ENCODE results near the gene DNM3. TPM values are rescaled to one million over a fixed set of nuclear protein-coding genes. Genes with fewer than 3 reads are reported as not detected.

The DNM3 gene
- total RNA-seq, 1 experiment from 2014 or later, result 2.7 TPM

GRCh38 chr1:171796592-171796991 lies 44.7 kb upstream of the DNM3 start:
- Histone ChIP-seq H3K23me2 (ENCODE audit: insufficient read length, low read depth, low read length, poor library complexity, severe bottlenecking) (no peaks in the 10 kb centered on the region), H3K79me2 (ENCODE audit: insufficient read depth, low read length) (no peaks in the 10 kb centered on the region), H3K14ac (ENCODE audit: insufficient read depth, low read length) (no peak overlapping the region), H3K4ac (ENCODE audit: low read depth, low read length) (no peak overlapping the region), H3K56ac (ENCODE audit: insufficient read length, low read depth, low read length) (no peak overlapping the region), H4K8ac (replicated peaks; ENCODE audit: insufficient read length, low read depth, low read length) (no peak overlapping the region), H2AK5ac (ENCODE audit: insufficient read length, low read length) (no peak overlapping the region), H3K9me3 (ENCODE audit: control insufficient read depth, low read depth, low read length) (no peaks in the 10 kb centered on the region), H2BK5ac (ENCODE audit: insufficient read length, low read length) (no peak overlapping the region), H2BK20ac (ENCODE audit: low read depth, low read length, poor library complexity, severe bottlenecking) (no peak overlapping the region), H3K79me1 (ENCODE audit: insufficient read depth, low read depth, low read length, poor library complexity, severe bottlenecking) (no peaks in the 10 kb centered on the region), H4K20me1 (ENCODE audit: control insufficient read depth, insufficient read depth, insufficient read length) (no peaks in the 10 kb centered on the region), H4K91ac (ENCODE audit: insufficient read length, low read depth, low read length) (no peak overlapping the region), H3K27ac (ENCODE audit: insufficient read length, low read depth, low read length) (no peak overlapping the region), H3K9ac (ENCODE audit: extremely low read depth, insufficient read length, low read length) (no peak overlapping the region), H2BK15ac (ENCODE audit: low read depth, low read length) (no peak overlapping the region), H2AFZ (ENCODE audit: low read length) (no peak overlapping the region), H3T11ph (ENCODE audit: low read length) (no peak overlapping the region), H3K4me2 (ENCODE audit: insufficient read depth, insufficient read length, low read length) (no peak overlapping the region), H2BK12ac (ENCODE audit: insufficient read length, low read depth, low read length) (no peak overlapping the region), H3K23ac (ENCODE audit: insufficient read length, low read depth, low read length) (no peak overlapping the region), H4K5ac (ENCODE audit: insufficient read length, low read depth, low read length) (no peak overlapping the region), H3K27me3 (ENCODE audit: insufficient read depth, low read length) (no peaks in the 10 kb centered on the region), H3K4me1 (ENCODE audit: insufficient read depth, low read length) (no peaks in the 10 kb centered on the region), H3K18ac (ENCODE audit: insufficient read length, low read depth, low read length) (no peak overlapping the region), H2BK120ac (ENCODE audit: low read depth, low read length, poor library complexity, severe bottlenecking) (no peak overlapping the region)
- no CpG with 5 or more reads among the region's 5 CpGs for WGBS (ENCODE audit: extremely low coverage, insufficient read length, low lambda C conversion rate)
- Mint-ChIP-seq H3K9me3 (no peaks in the 10 kb centered on the region), H3K27me3 (ENCODE audit: low read depth) (no peaks in the 10 kb centered on the region), H3K27ac (no peak overlapping the region; a peak in 1 of 7 replicates), H3K36me3 (ENCODE audit: insufficient read depth in 1 of 3, low read depth in 3 of 3) (peaks cover 18 to 61% (median 47%) of the 10 kb centered on the region in 3 experiments; a peak in 6 of 7 replicates), H3K4me1 (peaks cover 9 to 14% of the 10 kb centered on the region in 2 experiments), H3K4me3 (no peak overlapping the region)
- no peak for DNase-seq
- TF ChIP-seq, protein P1, sequence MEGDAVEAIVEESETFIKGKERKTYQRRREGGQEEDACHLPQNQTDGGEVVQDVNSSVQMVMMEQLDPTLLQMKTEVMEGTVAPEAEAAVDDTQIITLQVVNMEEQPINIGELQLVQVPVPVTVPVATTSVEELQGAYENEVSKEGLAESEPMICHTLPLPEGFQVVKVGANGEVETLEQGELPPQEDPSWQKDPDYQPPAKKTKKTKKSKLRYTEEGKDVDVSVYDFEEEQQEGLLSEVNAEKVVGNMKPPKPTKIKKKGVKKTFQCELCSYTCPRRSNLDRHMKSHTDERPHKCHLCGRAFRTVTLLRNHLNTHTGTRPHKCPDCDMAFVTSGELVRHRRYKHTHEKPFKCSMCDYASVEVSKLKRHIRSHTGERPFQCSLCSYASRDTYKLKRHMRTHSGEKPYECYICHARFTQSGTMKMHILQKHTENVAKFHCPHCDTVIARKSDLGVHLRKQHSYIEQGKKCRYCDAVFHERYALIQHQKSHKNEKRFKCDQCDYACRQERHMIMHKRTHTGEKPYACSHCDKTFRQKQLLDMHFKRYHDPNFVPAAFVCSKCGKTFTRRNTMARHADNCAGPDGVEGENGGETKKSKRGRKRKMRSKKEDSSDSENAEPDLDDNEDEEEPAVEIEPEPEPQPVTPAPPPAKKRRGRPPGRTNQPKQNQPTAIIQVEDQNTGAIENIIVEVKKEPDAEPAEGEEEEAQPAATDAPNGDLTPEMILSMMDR (conservative IDR thresholded peaks at IDR 0.05), result no peak
